Suppressor macrophage treated with lipopolysaccharide for 4 hours (primary cell): ENCODE data around the gene IGSF11.
"Not testable (repeated sequence)": the region's sequence is repeated elsewhere in the genome, so short reads cannot be mapped to it uniquely, and the experiment has no call there.

ENCODE experiments used
- DNase-seq: peaks from one replicate; pipeline ENCODE4 v3.0.0-alpha.2; 2020

Gene IGSF11

DNA sequence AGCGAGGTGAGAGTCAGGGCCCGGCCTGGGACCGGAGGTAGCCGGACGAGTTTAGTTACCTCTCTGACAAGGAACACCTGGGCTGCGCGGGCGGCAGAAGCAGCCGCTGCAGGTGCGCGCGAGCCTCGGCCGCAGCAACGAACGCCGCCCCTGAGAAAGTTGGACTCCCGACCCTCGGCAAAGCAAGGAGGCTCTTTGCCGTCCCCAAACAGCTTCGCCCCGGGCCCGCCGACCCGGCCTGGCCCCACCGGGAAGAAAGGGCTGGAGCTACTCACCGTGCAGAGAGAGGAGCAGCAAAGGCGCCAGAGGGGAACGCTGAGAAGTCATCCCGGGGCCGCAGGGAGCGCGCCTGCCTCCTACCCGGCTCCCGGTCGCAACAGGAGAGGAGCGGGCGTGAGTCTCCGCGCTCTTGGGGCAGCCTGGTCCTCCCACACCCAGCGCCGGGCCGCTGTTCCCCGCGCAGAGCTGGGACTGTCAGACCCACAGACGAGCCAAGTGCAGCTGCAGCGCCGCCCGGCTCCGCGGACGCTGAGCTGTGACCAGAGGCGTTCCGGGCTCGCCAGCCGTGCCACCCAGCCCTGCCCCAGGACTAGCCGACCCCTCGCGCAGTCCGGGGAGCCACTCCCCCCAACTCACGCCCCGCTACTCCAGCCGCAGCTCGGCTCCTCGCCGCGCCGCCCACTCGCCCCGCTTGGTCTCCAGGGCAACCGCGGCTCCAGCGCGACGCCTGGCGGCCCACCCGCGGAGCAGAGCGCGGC, at the start of gene IGSF11:
Gene IGSF11, minus strand, starts transcription at position 591 of the 758 bp plus-strand sequence. Its CDS starts 264 bp downstream, at position 327.
- peak; percentile 30 for DNase-seq

DNA sequence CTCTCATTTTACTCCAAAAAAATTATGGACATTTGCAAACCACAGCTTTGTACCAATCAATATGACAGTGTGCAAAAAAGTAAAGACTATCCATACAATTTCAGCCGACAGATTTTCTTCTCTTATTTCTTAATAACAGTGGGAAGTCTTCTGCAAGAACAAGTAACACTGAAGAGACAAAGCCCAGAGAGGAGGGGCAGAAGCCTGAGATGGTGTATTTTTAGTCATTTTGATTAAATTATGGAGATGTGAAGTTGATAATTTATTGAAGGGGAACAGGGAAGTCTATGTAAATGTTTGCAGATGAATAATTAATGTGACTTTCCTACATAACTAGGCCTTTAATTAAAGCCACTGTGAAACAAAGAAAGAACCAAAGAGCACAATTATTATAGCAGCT, 45.7 kb upstream of the IGSF11 start:
- DNase-seq: no peak

DNA sequence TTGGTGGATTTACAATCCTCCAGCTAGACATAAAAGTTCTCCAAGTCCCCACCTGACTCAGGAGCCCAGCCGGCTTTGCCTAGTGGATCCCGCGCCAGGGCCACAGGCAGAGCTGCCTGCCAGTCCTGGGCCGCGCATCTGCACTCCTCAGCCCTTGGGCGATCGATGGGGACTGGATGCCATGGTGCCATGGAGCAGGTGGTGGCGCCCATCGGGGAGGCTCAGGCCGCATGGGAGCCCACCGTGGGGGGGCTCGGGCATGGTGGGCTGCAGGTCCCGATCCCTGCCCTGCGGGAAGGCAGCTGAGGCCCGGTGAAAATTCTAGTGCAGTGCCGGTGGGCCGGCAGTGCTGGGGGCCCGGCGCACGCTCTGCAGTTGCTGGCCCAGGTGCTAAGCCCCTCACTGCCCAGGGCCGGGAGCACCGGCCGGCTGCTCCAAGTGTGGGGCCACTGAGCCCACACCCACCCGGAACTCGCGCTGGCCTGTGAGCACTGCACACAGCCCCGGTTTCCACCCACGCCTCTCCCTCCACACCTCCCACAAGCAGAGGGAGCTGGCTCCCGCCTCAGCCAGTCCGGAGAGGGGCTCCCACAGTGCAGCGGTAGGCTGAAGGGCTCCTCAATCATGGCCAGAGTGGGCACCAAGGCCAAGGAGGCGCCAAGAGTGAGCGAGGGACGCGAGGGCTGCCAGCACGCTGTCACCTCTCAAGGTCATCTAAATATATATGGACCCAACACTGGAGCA, 38.8 kb upstream of the IGSF11 start:
- no peak for DNase-seq

DNA sequence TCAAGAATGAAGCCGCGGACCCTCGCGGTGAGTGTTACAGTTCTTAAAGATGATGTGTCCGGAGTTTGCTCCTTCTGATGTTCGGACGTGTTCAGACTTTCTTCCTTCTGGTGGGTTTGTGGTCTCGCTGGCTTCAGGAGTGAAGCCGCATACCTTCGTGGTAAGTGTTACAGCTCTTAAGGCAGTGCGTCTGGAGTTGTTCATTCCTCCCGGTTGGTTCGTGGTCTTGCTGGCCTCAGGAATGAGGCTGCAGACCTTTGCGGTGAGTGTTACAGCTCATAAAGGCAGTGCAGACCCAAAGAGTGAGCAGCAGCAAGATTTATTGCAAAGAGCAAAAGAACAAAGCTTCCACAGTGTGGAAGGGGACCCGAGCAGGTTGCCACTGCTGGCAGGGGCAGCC, 37.8 kb upstream of the IGSF11 start:
- not testable (repeated sequence) for DNase-seq

- DNase-seq: no peak
These were observed 35.1 kb upstream of the IGSF11 start for GRCh38 chr3:119069725-119070124.

GRCh38 chr3:119063471-119063870, 28.8 kb upstream of the IGSF11 start:
- DNase-seq: no peak

DNA sequence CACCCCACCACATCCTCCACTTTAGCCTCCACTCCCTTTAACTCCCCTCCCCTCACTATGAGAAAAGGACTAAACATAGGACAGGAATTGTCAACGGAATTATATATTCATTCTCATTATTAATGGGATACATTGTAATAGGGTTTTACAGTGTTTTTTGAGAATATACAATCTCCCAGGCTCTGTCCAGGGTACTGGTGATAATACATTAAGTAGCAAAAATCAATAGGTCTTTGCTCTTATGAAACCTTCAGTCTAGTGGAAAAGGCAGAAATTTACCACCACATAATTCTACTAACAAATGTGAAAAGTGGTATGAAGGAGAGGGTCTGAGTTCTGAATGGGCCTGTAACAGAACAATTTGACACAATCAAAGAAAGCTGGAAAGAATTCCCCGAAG, 28.2 kb upstream of the IGSF11 start:
- DNase-seq: no peak

DNA sequence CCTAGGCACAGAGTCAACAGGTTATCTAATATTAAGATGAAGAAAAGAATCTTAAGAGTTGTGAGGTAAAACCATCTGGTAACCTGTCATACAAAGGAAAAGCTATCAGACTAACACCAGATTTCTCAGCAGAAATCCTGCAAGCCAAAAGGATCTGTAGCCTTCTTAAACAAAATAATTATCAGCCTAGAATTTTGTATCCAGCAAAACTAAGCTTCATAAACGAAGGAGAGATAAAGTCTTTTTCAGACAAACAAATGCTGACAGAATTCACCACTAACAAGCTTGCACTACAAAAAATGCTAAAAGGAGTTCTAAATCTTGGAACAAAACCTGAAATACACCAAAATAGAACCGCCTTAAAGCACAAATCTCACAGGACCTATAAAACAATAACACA, 9.9 kb upstream of the IGSF11 start:
- DNase-seq: no peak

DNA sequence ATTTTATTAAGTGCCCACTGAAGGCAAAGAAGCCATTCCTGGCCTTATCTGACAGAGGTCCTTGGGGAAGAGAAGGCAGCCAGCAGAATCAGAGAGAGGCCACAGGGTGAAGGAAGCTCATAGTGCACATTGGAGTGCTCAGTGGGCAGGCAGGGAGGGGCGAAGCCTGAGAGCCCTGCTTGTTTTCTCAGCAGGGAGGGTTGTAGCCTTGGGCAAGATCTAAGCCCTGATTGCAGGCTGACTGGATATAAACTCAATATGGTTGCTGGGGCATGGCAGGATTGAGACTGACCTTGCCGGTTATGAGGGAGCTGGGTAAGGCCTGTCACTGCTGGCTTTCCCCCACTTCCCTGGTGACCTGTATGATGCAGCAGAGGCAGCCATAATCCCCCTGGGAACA, 7.5 kb upstream of the IGSF11 start:
- no peak for DNase-seq

DNA sequence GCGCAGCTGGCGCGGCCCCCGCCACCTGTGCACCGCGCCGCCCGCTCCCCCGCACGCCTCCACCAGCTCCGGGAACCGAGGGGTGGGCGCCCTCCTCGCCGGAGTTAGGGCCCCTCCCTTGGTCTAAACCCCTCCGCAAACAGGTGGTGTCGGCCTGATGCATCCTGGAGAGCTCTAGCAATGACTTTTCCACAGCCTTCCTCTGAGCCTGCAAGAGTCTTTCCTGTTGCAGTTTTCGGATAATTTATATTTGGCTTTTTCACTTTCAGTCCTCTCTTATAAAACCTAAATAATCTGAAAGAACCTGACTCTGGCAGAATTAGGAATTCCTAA, 334 bp upstream of the IGSF11 start:
- no peak for DNase-seq

DNA sequence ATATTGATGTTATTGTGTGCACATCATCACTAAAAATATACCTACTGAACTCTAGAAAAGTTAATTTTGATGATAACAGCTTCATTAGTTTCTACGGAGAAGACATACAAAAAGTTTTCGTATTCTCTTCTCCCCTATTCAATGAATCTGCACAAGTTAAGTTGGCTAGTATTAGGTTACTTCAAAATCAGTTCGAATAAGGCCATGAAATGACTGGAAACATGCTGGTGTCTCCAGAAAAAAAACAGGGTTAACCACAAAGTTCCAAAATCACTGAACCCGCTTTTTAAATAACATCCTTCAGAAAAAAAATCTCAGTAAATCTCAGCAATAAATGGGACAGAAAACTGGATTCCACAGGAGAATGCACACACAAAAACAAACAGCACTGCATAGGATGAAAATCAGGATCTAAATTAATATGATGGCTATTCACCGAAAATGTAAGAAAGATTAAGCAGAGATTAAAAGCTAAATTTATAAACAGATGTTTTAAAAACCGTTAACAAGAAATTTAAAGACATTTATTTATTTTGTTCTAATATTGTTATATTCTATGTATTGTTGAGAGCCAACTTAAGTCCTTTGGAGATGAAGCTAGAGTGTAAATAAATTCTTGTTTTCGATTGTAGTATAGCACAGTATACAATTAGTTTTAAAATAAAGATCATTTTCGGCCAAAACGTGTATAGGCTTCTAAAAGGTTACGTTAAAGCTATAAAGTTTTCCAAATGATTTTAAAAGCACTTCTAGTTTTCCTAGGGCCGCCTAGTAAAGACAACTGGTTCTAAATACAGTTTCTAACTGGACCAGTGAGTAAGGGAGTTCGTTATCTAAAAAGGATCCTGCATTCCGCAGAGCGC, 1.0 kb downstream of the IGSF11 start:
- no peak for DNase-seq

- no peak for DNase-seq
These were observed 9.4 kb downstream of the IGSF11 start for GRCh38 chr3:119025171-119025795.

DNA sequence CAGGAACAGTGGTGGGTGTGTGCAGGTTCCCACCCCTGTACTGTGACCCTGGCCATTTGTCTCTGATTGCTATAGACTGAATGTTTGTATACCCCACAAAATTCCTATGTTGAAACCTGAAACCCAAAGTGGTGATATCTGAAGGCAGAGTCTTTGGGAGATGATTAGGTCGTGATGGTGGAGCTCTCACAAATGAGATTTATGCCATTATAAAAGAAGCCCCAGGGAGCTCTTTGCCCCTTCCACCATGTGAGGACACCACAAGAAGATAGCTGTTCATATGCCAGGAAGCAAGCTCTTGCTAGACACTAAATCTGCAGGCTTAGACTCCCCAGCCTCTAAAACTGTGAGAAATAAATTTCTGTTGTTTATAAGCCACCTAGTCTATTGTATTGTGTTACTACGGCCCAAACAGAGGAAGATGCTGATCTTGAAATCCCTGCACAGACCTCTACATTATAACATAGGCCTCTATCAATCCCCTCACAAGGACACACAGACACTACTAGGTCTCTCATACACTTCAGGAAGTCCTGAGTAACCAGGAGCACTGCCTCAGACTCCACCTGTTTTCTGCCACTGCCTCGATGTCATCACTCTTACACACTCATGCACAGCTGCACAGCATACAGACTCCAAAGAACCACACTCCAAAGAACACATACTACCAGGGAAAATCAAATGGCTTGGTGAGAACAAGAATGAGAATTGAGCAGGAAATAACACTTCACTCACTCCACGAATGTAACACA, 14.7 kb downstream of the IGSF11 start:
- no peak for DNase-seq

DNA sequence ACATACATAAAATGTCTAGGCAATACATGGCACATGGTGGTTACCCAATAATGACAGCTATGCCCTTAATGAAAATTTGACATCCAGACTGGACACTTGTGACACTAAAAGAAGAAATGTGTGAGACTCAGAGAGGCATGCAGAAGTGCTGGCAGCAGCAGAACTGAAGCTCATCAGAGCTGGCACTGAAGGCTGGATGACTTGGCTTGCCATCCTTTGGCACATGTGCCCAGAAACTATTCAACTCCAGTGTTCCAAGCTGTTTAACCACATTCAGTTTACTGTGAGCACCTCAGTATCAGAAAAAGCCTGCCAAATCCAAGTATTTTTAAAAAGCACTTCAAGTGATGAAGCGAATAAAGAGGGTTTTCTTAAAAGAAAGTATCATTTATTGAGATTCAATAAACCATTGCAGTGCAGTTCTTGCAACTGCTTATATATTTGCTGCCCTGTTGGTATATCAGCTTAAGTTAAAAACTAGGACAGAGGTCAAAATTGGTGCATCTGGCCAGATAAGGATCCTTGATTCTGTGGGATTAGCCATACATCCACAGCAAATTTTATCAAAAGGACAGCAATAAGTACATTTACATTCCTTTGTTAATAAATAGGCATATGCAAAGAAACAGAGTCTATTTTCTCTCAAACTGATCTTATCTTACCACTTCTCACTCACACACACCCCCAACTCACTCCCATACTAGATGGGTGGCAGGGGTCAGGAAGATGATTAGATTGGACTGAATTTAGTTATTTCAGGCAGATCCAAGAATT, 15.8 kb downstream of the IGSF11 start:
- DNase-seq: no peak

DNA sequence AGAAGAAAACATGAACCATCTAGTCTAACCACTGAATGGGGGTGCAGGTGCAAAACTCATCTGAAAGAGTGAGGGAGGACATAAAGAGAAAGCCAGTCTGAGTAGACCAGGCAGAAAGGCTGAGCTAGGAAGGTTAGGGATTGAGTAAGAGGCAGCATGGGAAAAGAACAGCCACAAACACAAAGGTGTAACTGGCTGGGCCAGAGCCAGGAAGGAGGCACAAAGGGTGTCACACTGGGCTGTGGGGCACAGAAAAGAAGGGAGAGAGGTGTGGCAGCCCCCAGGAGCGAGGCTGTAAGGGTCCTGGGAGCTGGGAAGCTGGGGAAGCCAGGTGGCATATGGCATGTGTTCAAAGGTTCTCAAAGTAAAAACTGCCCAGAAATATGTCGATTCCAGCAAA, 18.7 kb downstream of the IGSF11 start:
- DNase-seq: no peak

GRCh38 chr3:119013951-119014350, 20.7 kb downstream of the IGSF11 start:
- DNase-seq: no peak

- no peak for DNase-seq
These were observed 23.1 kb downstream of the IGSF11 start for GRCh38 chr3:119011528-119011927.

DNA sequence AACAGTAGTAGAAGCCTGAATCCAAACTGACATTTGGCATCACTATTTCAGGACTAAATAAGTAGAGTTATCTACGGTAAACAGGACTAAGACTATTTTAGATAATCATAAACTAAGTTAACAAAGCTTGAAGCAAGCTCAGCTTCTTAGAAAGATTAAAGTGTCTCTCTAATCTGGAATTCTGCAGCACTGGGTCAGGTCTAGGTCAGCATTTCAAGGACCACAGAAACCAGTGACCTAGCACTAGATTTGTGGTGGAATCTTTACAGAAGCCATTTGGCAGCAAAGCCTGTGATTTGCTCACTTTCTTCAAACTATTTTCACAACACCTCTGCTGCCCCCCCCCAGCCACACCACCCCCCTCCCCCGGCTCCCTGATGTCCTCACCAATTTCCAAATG, 37.5 kb downstream of the IGSF11 start:
- no peak for DNase-seq

DNA sequence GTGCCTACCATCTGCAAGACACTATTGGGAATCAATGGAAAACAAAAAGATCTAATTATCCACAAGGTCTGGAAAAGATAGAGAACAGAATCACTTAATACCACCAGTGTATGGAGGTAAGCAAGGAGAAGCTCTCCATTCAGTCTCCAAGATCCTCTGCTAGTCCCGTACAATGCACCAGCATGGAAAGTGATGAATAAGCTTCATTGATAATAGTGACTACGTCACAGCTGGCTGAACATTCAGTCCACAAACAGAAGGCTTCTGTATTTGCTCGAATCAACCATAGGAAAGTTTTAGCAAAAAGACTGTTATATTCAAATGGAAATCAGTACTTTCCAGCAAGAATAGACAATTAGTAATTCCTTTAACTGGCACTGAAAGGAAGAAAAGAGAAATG, 42.9 kb downstream of the IGSF11 start:
- no peak for DNase-seq

DNA sequence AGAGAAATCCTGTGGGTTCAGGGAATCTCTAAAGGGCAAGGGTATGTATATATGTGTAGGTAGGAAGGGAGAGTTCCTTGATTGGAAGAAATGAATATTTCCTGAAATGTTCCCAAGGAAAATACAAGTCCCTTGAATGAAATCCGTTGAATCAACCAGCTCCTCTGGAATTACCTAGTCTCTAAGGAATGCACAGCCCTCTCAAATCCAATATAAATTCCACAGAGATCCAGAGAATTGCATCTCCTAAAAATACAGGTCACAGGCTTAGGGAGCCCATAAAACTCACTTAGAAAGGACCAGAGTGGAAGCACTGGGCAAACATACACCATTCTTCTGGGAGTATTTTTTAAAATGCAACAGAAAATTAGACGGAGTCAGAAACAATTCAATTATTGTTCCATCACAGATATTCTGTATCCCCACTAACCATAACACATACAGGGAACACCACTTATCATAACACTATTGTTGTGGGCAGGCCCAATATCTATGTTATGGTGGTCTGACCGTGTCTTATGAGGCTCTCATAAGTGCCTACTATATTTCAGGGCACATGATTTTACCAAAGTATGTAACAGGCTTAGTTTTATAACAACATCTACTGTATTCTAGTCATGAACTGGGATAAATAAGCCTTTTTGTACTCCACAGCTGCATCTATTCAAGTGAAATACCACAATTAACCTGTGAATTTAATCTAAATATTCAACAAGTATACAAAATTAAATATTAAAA, 43.7 kb downstream of the IGSF11 start:
- DNase-seq: no peak
